ENCODE measurements around the gene SLC8A2. TPM values are rescaled to one million over a fixed set of nuclear protein-coding genes. Genes with fewer than 3 reads are reported as not detected.

SLC8A2 gene
- total and polyA plus RNA-seq, 2 of the 8 experiments (the other 6 are each of a cell fraction or from before 2014, with no cell fraction given), result 7.3 to 12.4 TPM

- Histone ChIP-seq H4K20me1 (replicated peaks in 1 of 2; ENCODE audit: control insufficient read depth in 1 of 2, insufficient read depth in 2 of 2, low read length in 2 of 2) (peaks cover 3 to 12% of the 10 kb centered on the region in 2 experiments), H2AFZ (ENCODE audit: low read length) (no peak overlapping the region), H3K23me2 (ENCODE audit: low read depth, low read length) (peaks cover 19% of the 10 kb centered on the region), H3K14ac (ENCODE audit: insufficient read length) (no peak overlapping the region), H3K4ac (replicated peaks; ENCODE audit: insufficient read length, low read depth, low read length) (no peak overlapping the region), H3K4me1 (replicated peaks in 1 of 4; ENCODE audit: control insufficient read depth in 3 of 4, insufficient read depth in 4 of 4, low read length in 3 of 4) (peaks cover 6 to 18% (median 10%) of the 10 kb centered on the region in 4 experiments), H3K79me1 (ENCODE audit: low read depth, low read length) (no peaks in the 10 kb centered on the region), H2BK5ac (ENCODE audit: low read depth, low read length) (no peak overlapping the region), H3K27ac (ENCODE audit: low read depth, low read length) (no peak overlapping the region), H3K36me3 (ENCODE audit: control insufficient read depth in 2 of 4, insufficient read depth in 4 of 4, low read length in 3 of 4) (peaks cover 0 to 3% (median 0%) of the 10 kb centered on the region in 4 experiments; a peak in 1 of 8 replicates), H3K4me2 (ENCODE audit: insufficient read depth in 1 of 2, low read depth in 2 of 2, low read length in 2 of 2) (no peak overlapping the region), H3K23ac (ENCODE audit: insufficient read length) (no peak overlapping the region), H2BK12ac (ENCODE audit: low read depth, low read length) (no peak overlapping the region; the same call in 1 of the 2 replicates), H2BK120ac (replicated peaks; ENCODE audit: low read depth, low read length) (no peak overlapping the region), H2BK20ac (ENCODE audit: low read length) (no peak overlapping the region), H2BK15ac (ENCODE audit: low read length) (peak overlapping the region; percentile 92; the same call in 1 of the 2 replicates), H3K4me3 (ENCODE audit: extremely low read depth in 1 of 4, insufficient read depth in 2 of 4, low read depth in 3 of 4, low read length in 4 of 4) (no peak overlapping the region), H2AK5ac (ENCODE audit: low read depth, low read length) (no peak overlapping the region), H3K56ac (replicated peaks; ENCODE audit: insufficient read length, low read depth, low read length) (no peak overlapping the region), H4K8ac (ENCODE audit: extremely low read depth, insufficient read depth, low read length) (no peak overlapping the region), H3K9me3 (ENCODE audit: insufficient read depth in 2 of 2, low read depth in 1 of 2, low read length in 1 of 2) (no peaks in the 10 kb centered on the region), H4K5ac (ENCODE audit: insufficient read length, low read depth, low read length) (no peak overlapping the region), H3K27me3 (replicated peaks in 1 of 4; ENCODE audit: control insufficient read depth in 3 of 4, extremely low read depth in 1 of 4, insufficient read depth in 3 of 4, low read length in 3 of 4) (peaks cover 12 to 35% (median 32%) of the 10 kb centered on the region in 4 experiments), H3K9ac (replicated peaks in 1 of 4; ENCODE audit: extremely low read depth in 1 of 4, low read depth in 3 of 4, low read length in 3 of 4) (no peak overlapping the region), H3K79me2 (ENCODE audit: control insufficient read depth in 1 of 2, insufficient read depth in 2 of 2, low read length in 2 of 2) (no peaks in the 10 kb centered on the region), H3K18ac (ENCODE audit: extremely low read depth, low read length) (no peak overlapping the region), H4K91ac (replicated peaks; ENCODE audit: insufficient read length, low read length) (no peak overlapping the region)
- DNase-seq (ENCODE audit: low read depth in 1 of 2, low spot score in 2 of 2) (peak in 1 of 2 experiments; percentile 70), FAIRE-seq (no peak)
- ChIA-PET CTCF (ENCODE audit: partially characterized antibody) (interaction anchor here (0.6 to 5.2 kb wide), 17 partner anchors 12 to 130 kb away, joined by 3 to 32 read pairs (median 5); no protein-coding TSS in a partner anchor), POLR2A (ENCODE audit: partially characterized antibody) (interaction anchor here (0.6 to 1.5 kb wide), 5 partner anchors 15 to 235 kb away, joined by 3 read pairs; no protein-coding TSS in a partner anchor)
- WGBS, 2 experiments (ENCODE audit: extremely low coverage in 1 of 2, insufficient coverage in 1 of 2, insufficient read length in 1 of 2, insufficient replicate concordance in 2 of 2, low coverage in 1 of 2, low lambda C conversion rate in 2 of 2, missing lambda C conversion rate in 1 of 2), result 72% methylated on average over 21 of the region's 21 CpGs; no CpG with 5 or more reads in 1 of the 2 experiments
- TF ChIP-seq RAD21 (IDR thresholded peaks at IDR 0.05 in 1 of 2, conservative IDR thresholded peaks at IDR 0.05 in 1 of 2; ENCODE audit: low read depth in 2 of 2, low read length in 2 of 2), result peak; percentile 78 to 85
- TF ChIP-seq CTCF (IDR thresholded peaks at IDR 0.05; ENCODE audit: control extremely low read depth in 1 of 3, insufficient read depth in 1 of 3, low read depth in 1 of 3, low read length in 3 of 3), result peak; percentile 70 to 86 (median 79)
- no peak for TF ChIP-seq SIN3A (conservative IDR thresholded peaks at IDR 0.05 in 1 of 2, IDR thresholded peaks at IDR 0.05 in 1 of 2; ENCODE audit: low read depth in 1 of 2, low read length in 2 of 2)
- TF ChIP-seq E2F6 (IDR thresholded peaks at IDR 0.05), result peak; percentile 68
- TF ChIP-seq MAX (IDR thresholded peaks at IDR 0.05), result peak; percentile 77
Observed at GRCh38 chr19:47414469-47414868, 57.2 kb downstream of the SLC8A2 start.
